ENCODE results near the gene CCDC183.

The CCDC183 gene

GRCh38 chr9:136856541-136857141 is 60.5 kb downstream of the CCDC183 start:
- no peak for TF ChIP-seq EZH2phosphoT487 (IDR thresholded peaks at IDR 0.05; ENCODE audit: borderline replicate concordance)
- TF ChIP-seq CTCF (conservative IDR thresholded peaks at IDR 0.05; ENCODE audit: low read length), result no peak; the same call in 1 of the 2 replicates

GRCh38 chr9:136857166-136857565 is 61.0 kb downstream of the CCDC183 start:
- TF ChIP-seq EZH2phosphoT487 (IDR thresholded peaks at IDR 0.05; ENCODE audit: borderline replicate concordance) (no peak), CTCF (conservative IDR thresholded peaks at IDR 0.05; ENCODE audit: low read length) (no peak)
- H3K79me2 ChIP-seq (ENCODE audit: insufficient read depth, low read length), result no peaks in the 10 kb centered on the region
- H2AFZ ChIP-seq (ENCODE audit: low read length), result no peak overlapping the region
- peaks cover 4% of the 10 kb centered on the region; the same call in 1 of the 2 replicates for H3K36me3 ChIP-seq (ENCODE audit: insufficient read depth, low read length)
- H3F3A ChIP-seq (ENCODE audit: low read depth), result no peaks in the 10 kb centered on the region
- no peaks in the 10 kb centered on the region for H3K27me3 ChIP-seq (ENCODE audit: insufficient read depth, low read length, poor library complexity, severe bottlenecking)
- peaks cover 3% of the 10 kb centered on the region for H4K20me1 ChIP-seq (ENCODE audit: insufficient read depth, low read length, poor library complexity, severe bottlenecking)
- H3K4me2 ChIP-seq (ENCODE audit: low read depth, low read length, poor library complexity, severe bottlenecking), result no peak overlapping the region
- H3K9ac ChIP-seq (ENCODE audit: low read depth, low read length, poor library complexity, severe bottlenecking), result no peak overlapping the region
- H3K4me3 ChIP-seq (ENCODE audit: low read length, poor library complexity, severe bottlenecking), result no peak overlapping the region
- no peaks in the 10 kb centered on the region for H3K9me3 ChIP-seq (ENCODE audit: insufficient read depth, low read depth, low read length)
- H3K9me2 ChIP-seq (replicated peaks; ENCODE audit: low read depth, low read length), result no peaks in the 10 kb centered on the region
- no peaks in the 10 kb centered on the region for H3K4me1 ChIP-seq (ENCODE audit: insufficient read depth, low read length, poor library complexity, severe bottlenecking)

More at GRCh38 chr9:136856541-136857141, 60.5 kb downstream of the CCDC183 start:
- H3K4me3 ChIP-seq (ENCODE audit: low read length, poor library complexity, severe bottlenecking), result no peak overlapping the region
- no peak overlapping the region for H2AFZ ChIP-seq (ENCODE audit: low read length)
- H4K20me1 ChIP-seq (ENCODE audit: insufficient read depth, low read length, poor library complexity, severe bottlenecking), result peaks cover 3% of the 10 kb centered on the region
- no peak overlapping the region for H3K4me2 ChIP-seq (ENCODE audit: low read depth, low read length, poor library complexity, severe bottlenecking)
- H3K4me1 ChIP-seq (ENCODE audit: insufficient read depth, low read length, poor library complexity, severe bottlenecking), result no peaks in the 10 kb centered on the region
- H3K79me2 ChIP-seq (ENCODE audit: insufficient read depth, low read length), result no peaks in the 10 kb centered on the region
- H3K36me3 ChIP-seq (ENCODE audit: insufficient read depth, low read length), result peaks cover 4% of the 10 kb centered on the region; the same call in 1 of the 2 replicates
- H3K27me3 ChIP-seq (ENCODE audit: insufficient read depth, low read length, poor library complexity, severe bottlenecking), result no peaks in the 10 kb centered on the region
- no peak overlapping the region for H3K9ac ChIP-seq (ENCODE audit: low read depth, low read length, poor library complexity, severe bottlenecking)
- H3K9me2 ChIP-seq (replicated peaks; ENCODE audit: low read depth, low read length), result no peaks in the 10 kb centered on the region
- H3K9me3 ChIP-seq (ENCODE audit: insufficient read depth, low read depth, low read length), result no peaks in the 10 kb centered on the region
- no peaks in the 10 kb centered on the region for H3F3A ChIP-seq (ENCODE audit: low read depth)
